GM18861 (cell line): ENCODE data around the gene KIAA1217.

Experiments used
- ATAC-seq: cut with Tn5 transposase; IDR thresholded peaks from one replicate; pipeline ENCODE4 v1.9.1; 2021; ENCODE audit not compliant: unreplicated experiment

KIAA1217 gene

GRCh38 chr10:24240041-24240751, 31.3 kb downstream of the KIAA1217 start:
- ATAC-seq = no peak

- ATAC-seq = no peak
Measured at GRCh38 chr10:24241536-24242040, 32.6 kb downstream of the KIAA1217 start.

DNA sequence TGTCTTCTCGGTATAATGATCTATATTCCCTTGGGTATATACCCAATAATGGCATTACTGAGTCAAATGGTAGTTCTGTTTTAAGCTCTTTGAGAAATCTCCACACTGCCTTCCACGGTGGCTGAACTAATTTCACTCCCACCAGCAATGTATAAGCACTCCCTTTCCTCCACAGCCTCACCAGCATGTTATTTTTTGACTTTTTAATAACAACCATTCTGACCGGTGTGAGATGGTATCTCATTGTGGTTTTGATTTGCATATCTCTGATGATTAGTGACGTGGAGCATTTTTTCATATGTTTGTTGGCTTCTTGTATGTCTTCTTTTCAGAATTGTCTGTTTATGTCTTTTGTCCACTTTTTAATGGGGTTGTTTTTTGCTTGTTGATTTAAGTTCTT, 33.6 kb downstream of the KIAA1217 start:
- no peak for ATAC-seq

- ATAC-seq = no peak
Measured at GRCh38 chr10:24246365-24246764, 37.4 kb downstream of the KIAA1217 start.

DNA sequence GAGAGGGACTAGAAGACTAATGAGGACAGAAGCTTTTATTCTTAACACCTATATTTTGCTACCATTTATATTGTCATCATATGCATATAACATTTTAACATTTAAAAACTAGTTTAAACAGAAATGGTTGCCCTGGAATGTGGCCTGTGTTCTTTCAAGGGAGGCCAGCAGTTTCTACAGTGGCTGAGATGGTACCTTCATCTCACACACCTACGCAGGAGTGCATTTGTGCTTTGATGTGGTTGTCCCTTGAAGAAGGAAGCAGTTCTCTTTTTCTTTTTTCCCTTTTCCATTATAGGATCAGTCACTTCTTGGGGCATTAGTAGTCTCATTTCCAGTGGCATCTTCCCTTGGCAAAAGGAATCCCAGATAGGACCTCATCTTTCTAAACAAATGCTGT, 38.9 kb downstream of the KIAA1217 start:
- no peak for ATAC-seq

GRCh38 chr10:24249829-24250415, 41.0 kb downstream of the KIAA1217 start:
- no peak for ATAC-seq

- ATAC-seq = no peak
Measured at GRCh38 chr10:24251547-24251946, 42.6 kb downstream of the KIAA1217 start.

DNA sequence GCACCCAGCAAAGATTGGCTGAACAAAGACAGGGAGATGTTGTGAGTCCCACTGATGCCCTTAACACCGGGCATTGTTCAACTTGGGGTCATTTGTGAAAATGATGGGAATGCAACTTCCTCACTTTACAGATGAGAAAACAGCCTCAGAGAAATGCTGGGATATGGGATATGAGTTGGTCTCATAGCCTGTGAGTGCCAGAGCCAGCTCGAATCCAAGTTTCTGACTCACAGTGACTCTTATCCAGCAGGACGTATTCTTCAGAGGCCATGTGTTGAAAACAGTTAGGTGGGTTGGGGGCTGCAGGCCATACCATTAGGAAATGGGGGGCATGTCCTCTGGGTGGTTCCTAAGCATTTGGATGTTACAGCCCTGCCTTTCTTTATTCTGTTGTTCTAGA, 45.2 kb downstream of the KIAA1217 start:
- ATAC-seq = no peak

GRCh38 chr10:24255115-24255880, 46.4 kb downstream of the KIAA1217 start:
- ATAC-seq = no peak

GRCh38 chr10:24255881-24256311, 47.0 kb downstream of the KIAA1217 start:
- ATAC-seq = no peak

DNA sequence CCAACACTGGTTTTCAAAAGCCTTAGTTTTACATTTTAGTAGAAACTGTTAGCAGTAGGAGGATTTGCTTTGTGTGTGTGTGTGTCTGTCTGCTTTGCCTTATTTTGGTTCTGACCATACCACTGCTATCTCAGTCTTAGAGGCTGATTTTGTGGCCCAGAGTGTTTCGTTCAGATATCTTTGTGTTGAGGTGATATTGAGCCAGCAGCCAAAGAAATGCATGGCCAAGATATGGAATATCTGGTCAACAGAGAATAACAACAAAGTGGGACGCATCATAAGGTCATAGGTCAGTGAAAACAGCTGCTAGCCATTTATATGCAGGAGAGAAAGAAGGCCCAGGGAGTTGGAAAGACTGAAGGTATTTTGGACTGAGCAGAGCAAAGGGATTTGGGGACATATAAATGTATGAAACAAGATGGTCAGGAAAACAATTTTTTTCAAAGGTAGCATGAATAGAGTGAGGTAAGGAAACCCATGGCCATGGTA, 47.7 kb downstream of the KIAA1217 start:
- ATAC-seq = no peak

GRCh38 chr10:24257588-24257987, 48.6 kb downstream of the KIAA1217 start:
- no peak for ATAC-seq

DNA sequence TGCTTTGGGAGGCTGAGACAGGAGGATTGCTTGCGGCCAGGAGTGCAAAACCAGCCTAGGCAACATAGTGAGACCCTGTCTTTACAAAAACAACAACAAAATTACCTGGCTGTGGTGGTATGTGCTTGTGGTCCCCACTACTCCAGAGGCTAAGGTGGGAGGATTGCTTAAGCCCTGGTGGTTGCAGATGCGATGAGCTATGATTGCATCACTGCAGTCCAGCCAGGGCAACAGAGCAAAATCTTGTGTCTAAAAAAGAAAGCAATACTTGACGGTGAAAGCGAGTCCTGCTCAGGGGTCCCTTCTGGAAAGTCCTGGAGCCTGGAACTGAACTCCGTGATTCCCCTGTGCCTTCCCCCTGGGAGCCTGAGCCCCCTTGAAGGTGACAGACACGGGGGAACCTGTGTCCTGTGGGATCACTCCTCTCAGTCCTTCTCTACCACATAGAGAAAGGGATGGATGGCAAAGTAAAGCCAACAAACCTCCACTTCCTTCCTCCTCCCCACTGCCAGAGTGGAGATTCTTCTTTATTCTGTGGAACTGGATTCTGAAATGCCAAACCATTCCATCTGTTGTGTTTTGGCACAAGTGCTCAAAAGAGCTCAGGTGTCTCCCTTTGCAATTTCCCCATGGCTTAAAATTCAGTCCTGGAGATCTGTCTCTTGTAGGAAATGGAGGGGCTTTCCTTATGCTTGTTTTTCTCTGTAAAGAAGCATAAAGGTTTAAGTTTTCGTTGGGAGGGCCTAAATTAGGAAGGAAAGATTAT, 50.6 kb downstream of the KIAA1217 start:
- ATAC-seq = no peak

- no peak for ATAC-seq
Measured at GRCh38 chr10:24261627-24262026, 52.7 kb downstream of the KIAA1217 start.

- no peak for ATAC-seq
Measured at GRCh38 chr10:24262929-24263590, 54.1 kb downstream of the KIAA1217 start.

DNA sequence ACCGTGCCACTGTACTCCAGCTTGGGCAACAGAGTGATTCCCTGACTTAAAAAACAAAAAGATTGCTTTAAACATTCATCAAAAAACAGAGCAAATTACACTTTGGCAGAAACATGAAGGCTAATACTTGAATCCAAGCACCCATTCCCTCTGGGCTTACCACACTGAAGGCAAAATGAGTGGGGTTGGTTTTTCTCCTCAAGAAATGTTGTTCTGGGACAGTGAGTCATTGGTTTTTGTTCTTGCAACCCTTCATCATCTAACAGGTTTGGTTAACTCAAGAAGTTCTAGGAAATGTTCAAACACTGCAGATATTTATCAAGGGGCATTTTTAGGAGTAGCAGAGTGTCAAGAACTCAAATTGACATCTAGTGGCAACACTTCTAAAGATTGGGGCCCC, 60.5 kb downstream of the KIAA1217 start:
- no peak for ATAC-seq

GRCh38 chr10:24272374-24272773, 63.4 kb downstream of the KIAA1217 start:
- no peak for ATAC-seq

DNA sequence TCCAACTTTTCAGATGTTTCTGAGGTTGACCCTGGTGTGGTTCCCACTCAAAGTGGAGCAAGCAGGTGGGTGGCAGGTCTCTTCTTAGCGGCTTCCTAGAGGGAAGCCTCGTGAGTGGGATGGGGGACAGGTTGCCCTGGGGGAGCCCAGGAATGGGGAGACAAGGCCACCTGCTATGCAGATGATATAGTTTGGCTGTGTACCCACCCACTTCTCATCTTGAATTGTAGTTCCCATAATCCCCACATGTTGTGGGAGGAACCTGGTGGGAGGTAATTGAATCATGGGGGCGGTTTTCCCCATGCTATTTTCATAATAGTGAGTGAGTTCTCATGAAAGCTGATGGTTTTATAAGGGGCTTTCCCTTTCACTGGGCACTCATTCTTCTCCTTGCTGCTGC, 68.3 kb downstream of the KIAA1217 start:
- ATAC-seq = no peak

DNA sequence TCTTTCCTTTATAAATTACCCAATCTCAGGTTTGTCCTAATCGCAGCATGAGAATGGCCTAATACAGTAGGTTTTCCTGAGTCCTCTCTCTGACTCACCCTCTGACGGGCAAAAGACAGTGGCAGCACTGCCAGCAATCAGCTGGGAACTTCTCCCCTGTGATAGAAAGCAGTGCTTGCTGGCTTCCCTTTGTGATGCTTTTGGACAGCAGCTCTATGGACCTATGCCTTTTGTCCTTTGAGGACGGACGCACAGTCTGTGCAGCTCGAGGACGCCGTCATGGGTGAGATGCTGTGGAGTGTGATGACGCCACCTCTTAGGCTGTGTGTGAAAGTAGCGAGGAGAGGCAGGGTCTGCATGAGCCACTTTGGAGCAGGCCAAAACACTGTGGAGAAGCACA, 68.8 kb downstream of the KIAA1217 start:
- ATAC-seq = no peak

DNA sequence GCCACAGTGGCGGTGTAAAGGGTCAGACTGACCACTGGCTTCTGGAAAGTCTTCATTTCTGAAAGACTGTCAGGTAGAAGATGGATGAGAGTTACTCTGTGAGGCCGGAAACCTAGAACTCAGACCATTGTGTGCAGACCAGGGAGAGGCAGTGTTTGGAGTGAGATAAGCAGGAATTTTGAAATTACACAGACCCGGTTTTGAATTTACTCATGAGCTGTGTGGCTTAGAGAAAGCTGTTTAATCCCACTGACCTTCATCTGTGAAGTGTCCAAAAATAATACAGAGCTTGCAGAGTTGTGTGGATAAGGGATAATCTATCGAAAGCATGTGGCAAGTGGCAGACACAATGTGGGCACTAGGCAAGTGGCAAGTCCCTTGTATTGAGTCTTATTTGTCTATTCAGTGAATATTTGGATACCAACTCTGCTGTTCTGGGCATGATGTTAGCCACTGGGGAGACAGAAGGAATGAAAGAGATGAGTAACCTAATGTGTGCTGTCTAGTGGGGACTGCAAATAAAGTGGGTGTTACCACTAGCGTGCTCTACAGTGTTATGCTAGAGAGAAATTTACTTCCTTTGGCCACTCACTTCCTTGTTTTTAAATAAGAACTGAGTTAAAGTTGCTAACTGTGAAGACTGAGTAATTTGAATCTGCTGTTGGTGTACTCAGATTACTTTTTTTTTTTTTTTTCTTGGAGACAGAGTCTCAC, 69.4 kb downstream of the KIAA1217 start:
- no peak for ATAC-seq
